MV-4-11 (cell line): ENCODE results near the gene CMSS1.
"Not testable (repeated sequence)": the region's sequence is repeated elsewhere in the genome, so short reads cannot be mapped to it uniquely, and the experiment has no call there.

Source experiments
- DNase-seq: peaks from one replicate; lab custom pipeline; 2025; lab: John Stamatoyannopoulos, UW

CMSS1 gene

DNA sequence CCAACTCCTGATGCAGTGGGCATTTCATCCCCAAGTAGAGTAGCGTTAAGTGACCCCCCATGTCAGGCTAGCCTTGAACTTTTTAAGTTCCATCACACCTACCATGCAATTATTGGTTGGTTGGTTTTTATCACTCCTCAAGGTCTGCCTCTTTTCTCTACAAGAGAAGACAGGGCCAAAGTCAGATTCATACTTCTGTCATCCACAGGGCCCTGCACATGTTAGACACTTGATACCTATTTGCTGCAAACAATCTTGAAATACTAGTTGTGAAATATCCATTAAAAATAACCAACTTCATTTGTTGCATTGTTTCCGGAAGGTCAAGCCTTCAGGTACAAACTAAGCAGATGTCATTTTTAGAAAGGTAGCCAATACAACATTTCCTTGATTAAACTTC, 1.2 kb downstream of the CMSS1 start:
- DNase-seq: no peak

DNA sequence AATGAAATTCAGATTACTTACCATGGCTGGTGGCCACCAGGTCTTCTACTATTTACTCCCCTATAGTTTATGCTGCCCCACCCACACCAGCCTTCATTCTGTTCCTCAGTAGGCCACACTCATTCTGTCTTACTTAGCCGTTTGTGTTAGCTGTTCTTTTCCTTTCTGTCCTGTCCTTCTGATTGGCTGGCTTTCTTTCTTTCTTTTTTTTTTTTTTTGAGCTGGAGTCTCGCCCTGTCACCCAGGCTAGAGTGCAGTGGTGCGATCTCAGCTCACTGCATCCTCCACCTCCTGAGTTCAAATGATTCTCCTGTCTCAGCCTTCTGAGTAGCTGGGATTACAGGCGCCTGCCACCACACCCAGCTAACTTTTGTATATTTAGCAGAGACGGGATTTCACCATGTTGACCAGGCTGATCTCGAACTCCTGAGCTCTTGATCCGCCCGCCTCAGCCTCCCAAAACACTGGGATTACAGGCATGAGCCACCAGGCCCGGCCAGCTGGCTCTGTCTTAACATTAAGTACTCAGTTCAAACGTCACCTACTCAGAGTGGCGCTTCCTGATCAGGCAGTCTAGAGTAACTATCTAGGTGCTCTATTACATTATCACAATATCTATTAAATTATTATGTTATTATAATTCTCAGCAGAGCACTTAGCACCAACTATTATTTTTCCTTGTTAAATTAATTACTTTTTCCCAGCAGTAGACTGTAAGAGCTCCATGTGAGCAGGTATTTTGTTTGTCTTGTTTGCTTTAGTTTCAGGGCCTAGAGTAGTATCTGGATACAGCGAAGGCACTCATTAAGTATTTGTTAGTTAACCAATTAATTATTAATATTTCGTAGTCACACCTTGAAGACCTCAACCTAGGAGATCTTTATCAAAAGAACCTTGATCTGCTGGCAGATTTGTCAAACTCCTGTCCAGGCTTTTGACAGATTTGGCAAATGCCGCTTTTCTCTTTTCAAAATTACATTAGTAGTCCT, 6.4 kb downstream of the CMSS1 start:
- no peak for DNase-seq

DNA sequence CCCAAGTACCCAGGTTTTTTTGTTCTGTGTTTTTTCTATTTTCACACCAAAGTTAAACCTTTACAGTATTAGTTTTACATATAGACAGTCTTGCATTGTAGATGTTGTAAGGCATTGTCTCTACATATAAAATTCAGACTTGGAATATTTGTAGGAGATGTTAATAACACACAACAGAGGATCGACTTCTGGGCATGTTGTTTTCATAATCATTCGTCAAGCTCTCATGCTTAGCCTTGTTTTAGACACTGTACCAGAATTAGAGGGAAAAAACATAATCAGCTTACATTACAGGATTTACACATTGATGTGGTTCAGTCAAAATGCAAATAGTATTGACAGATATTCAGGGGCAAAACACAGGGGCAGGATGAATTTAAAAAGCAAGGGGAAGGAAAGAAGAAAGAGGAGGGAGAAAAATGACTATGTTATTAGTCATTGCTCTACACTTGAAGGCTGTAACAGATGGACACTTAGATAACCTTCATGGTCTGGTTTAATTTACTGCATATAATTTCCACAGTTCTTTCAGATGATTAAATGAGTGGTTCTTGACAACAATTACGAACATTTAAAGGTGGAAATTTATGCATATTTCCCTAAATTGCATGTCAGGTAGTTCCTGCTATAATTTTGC, 7.5 kb downstream of the CMSS1 start:
- no peak for DNase-seq

DNA sequence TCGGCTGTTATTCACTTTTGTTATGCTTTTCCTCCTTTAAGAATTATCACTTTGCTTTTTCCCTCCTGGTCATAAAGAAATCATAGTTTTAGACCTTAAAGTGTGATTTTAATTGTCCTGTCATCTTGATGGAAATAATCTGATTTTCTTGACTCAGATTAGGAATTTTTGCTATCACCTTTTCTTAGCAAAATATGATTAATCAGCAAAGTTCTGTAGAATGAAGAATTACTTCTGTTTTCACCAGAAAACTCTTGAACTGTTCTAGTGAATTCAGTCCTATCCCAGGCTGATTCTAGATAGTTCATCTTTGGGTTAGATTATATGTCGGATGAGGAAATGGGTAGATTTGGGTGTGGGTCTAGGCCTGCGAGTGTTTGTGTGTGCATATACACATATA, 12.2 kb downstream of the CMSS1 start:
- no peak for DNase-seq

DNA sequence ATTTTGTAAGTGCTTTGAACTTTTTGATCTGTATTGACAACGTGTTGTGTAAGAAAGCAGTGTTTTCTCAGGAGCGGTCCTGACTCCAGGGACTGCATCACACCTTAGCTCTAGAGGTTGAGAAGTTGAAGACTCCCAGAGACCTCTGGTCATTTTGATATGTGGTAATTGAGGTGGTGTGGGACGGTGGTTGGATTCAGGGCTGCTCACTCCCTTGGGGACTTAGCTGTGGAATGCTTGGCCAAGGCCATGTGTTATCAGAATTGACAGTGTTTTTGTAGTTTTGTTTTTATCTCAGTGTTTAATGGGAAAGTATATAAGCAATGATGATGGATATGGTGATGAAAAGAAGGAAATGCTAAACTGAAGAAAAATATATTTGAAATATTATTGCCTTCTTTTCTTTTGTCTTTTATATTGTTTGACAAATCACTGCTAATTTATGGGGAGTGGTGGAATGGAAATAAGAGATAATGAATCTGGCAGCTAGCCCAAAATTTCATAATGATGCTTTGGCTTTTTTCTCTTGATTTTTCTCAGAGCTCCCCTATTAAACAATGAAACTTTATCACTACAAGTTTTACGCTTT, 16.0 kb downstream of the CMSS1 start:
- no peak for DNase-seq

DNA sequence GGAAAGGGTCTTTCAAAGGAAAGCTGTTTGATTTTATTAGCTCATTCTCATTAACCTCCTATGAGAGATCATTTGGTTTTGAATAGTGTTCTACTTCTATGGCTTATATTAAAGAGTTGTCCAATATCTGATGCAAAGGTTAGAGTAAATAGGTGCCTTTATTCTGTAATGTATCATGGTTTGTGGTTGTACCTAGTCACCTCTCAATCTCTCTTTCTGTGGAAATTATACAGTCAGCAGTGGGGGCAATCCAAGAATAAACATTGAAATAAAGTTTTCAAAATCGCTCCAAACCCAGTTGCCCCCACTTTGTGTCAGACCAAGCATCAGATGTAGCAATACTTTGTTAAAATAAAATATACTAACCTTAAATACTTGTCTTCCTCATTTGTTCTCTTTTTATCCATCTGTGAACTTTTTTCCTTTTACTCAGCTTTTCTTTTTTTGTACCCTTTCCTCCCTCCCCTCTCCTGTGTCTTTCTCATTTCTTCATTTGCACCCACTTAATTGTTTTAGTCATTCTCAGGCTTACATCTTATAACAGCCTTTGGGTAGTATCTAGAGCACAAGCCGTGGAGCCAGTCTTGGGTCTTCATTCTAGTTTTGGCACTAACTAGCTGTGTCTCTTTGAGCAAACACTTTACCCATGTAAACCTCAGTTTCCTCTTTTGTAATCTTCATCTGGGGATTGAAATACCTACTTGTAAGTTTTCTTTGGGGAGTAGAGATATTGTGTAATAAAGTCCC, 16.7 kb downstream of the CMSS1 start:
- no peak for DNase-seq

DNA sequence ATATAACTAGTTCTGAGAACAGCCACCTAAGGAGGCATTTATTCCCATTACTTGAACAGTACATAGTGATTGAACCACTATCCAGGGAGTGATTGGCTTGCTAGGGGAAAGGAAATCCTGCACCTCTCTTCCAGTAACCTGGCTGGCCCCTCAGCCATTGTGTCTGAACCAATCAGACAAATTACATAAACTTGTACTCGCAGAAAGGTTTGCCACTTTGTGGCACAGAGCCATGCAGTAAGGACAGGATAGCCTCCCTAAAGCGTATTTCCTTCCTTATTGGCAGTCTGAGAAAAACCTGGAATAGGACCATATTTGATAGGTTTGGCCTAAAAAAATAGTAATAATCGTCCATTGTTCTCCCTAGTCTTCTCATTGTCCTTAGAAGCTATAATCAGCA, 19.0 kb downstream of the CMSS1 start:
- DNase-seq: no peak

DNA sequence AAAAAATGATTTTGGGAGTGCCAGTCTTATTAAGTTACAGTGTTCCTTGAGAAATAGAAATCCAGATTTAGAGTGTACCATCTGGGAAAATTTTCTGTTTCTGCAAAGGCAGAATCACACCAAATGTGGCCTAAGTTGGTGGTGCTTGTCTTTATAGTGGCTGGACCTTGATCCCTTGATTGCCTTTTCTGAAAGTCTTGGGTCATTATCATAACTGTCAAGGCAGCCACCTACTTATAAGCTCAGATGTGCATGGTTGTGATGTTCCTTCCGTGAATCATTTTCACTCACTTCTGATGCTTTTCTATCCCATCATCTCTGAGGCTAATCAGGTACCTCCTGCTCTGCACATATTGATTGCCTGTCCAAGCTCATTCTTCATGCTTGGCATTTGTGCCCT, 20.1 kb downstream of the CMSS1 start:
- no peak for DNase-seq

DNA sequence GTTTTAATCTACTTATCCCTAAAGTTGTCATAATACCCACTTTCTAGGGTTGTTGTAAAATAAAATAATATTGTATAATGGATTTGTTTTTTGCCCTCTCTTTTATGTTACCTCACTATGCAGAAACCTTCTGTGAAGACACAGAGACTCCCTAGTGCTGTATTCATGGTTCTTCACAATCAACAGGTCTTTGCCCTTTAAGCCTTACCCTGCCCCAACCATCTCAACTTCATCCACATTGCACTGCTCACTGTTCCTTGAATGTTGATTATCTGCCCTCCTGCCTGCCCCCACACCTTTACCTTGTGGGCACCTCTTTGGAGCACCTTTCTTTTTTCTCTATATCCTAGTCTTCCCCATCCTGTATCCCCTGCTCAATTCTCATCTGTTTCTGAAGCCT, 21.1 kb downstream of the CMSS1 start:
- no peak for DNase-seq

DNA sequence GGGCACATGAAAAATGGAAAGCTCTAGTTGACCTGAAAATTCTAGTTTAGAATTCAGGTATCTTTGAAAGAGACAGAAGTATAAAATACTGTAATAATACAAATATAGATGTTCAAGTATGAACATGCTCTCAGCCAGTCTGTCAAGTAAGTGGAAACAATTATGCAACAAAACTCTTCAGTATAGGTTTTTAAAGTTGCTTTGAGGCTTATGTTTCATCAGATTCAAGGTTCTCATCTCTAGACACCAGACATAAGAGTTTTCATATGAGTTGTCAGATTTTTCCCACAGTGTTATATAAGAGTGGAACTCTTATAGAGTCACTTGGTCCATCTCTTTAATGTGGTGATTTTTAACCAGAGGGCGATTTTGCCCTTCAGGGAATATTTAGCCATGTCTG, 22.0 kb downstream of the CMSS1 start:
- DNase-seq: no peak

DNA sequence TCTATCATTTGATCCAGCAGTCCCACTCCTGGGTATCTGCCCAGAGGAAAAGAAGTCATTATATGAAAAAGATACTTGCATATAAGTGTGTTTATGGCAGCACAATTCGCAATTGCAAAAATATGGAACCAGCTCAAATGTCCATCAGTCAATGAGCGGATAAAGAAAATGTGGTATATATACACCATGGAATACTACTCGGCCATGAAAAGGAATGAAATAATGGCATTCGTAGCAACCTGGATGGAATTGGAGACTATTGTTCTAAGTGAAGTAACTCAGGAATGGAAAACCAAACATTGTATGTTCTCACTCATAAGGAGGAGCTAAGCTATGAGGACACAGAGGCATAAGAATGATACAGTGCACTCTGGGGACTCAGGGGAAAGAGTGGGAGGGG, 24.3 kb downstream of the CMSS1 start:
- DNase-seq: not testable (repeated sequence)

DNA sequence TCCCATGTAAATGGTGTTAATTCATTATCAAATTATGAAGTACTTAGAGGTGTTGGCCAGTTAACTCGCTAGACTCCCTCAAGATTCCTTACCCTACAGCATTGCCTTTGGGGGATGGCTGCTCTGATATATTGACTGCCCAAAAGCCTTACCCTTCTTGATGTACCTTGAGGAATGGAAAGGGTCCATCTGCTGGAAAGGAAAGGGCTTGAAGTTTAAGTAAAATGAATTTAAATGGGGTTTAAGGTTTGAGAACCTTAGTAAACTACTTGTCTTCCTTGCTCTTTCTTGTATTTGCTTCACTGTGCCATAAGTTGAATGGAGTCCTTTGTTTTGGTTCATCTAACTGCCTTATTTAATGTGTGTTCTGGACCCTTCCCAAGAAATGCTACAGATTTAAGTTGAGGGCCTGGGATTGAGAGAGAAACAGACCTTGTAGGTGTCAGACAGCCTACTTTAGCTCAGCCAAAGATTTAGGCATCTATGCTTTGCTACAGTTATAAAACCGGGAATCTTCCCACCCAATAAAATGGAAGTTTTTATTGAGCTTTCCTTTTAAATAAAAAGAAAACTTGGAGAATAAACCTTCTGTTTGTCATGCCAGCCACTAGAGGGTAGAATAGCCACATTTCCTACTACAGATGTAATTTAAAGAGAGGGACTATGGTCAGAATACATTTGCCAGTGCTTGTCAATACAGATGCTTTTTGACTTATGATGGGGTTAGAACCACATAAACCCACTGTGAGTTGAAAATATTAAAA, 25.3 kb downstream of the CMSS1 start:
- peak; percentile 30 for DNase-seq

DNA sequence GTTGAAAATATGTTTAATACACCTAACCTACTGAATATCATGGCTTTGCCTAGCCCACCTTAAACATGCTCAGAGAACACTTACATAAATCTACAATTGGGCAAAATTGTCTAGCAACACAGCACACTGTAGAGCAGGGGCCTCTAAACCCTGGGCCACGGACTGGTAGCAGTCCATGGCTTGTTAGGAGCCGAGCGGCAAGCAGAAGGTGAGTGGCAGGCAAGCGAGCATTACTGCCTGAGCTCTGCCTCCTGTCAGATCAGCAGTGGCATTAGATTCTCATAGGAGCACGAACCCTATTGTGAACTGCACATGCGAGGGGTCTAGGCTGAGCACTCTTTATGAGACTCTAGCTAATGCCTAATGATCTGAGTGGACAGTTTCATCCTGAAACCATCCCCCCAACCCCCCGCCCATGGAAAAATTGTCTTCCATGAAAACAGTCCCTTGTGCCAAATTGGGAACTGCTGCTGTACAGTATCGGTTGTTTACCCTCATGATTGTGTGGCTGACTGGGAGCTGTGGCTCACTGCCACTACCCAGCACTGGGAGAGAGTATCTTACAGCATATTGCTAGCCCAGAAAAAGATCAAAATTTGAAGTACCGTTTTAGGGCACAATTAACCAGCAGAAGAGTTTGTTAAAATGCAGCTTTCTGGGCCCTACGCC, 26.1 kb downstream of the CMSS1 start:
- no peak for DNase-seq

DNA sequence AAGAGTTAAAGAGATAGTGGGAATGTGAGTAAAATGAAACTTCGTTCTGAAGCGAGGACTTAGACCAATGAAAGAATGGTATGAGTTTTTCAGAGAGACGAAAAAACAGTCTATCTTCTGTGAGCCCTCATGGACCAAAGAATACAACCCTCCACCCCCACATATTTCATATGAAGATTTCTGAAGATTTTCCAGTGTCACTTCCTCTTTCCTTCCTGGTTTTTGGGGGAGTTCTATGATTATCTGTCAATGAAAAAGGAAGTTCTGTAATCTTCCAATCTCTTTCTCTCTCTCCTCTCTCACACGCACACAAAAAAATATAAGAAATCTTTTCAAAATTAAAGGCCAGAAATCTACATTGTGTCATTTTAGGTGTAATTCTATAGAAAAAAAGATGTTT, 27.7 kb downstream of the CMSS1 start:
- DNase-seq: peak; percentile 84

DNA sequence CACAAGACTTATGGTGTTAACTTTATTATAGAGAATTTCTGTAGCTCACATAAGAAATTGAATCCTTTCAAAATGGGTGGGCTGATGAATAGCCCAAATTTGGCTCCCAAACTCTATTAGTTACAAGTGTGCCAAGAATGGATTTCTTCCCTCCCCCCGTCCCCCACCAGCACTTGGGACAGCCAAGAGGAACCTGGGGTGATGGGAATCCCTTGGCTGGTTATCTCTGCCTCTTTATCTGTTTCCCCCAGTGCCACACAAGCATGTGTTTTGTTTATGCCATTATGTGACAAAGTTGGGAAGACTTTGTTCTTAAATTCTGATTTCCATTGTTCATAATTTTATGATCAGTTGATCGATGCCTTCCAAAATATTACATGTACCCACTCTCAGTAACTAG, 28.3 kb downstream of the CMSS1 start:
- no peak for DNase-seq

DNA sequence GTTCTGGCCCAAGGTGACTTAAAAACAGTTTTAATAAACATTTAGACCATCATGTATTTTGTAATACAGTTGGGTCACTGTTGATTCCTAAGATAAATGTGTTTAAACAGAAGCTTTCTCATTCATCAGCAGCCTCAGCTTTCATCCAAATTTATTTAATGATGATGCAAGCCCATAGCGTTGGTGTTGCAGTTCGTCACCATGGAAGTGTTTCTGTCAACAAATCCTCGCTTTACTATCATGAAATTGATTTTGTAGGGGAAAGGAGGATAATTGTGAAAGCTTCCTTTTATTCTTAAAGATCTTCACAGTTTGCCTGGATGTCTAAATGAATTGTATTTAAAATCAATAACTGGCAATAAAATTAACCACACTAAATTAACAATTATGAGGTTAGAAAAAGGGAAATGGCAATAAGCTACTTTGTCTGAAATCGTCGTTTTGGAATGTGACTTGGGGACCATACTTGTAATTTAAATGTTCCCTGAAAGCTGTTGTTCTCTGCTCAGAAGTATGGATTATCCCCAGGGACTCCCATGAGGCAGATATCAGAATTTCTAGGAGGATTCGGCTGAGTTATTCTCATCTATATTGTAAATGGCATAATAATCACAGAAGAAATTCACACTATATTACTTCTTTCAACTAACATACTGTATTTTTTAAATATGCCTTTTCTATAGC, 29.0 kb downstream of the CMSS1 start:
- peak; percentile 18 for DNase-seq

DNA sequence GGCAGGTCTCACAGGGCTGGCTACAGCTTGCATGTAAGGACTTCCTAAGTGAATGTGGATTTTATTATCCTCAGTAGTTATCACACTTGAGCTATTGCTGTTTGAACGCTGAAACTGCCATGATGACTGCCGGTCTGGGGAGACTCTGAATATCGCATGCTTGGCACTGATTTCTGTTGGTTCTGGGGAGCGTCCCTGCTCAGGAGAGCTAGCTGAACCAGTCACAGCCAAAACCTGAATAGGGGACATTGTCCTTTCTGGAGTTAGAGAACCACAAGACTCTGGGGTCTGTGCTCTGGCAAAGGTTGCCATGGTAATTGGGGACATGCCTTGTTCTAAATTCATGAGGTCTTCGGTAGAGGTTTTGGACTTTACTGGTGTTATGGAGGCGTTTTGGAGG, 30.8 kb downstream of the CMSS1 start:
- DNase-seq: no peak

DNA sequence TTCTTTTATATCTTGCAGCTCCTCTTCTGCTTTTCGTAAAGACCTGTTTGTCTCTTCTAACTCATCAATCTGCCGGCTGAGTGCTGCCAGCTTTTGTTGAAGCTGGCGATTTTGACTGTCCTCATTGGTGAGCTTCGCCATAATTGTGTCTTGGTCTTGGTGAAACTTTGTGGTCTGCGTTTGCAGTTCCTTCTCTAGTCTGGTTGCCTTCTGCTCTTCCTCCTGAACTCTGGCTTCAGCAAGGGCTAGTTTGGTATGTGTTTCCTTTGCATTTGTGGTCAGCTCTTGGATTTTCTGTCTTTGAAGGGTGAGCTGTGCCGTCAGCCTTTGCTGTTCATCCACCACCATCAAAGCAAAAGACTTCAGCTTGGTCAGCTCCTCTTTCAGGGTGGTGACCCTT, 32.9 kb downstream of the CMSS1 start:
- peak; percentile 93 for DNase-seq

DNA sequence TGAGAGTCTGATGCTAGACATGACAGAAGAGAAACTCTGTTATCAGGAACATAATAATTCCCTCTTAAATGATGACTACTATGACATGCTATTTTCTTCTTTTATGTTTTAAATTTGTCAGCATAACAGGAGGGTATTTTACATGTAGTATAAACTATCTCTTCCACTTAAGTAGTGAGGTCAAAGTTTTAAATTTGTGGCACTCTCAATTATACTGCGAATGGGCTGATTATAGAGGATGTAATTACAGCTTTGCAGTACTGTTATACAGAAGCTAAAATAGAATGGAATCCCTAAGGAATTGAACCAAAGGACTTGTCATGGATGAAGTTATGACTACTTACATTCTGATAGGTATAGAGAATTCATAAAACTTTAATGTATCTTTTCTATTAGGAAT, 34.3 kb downstream of the CMSS1 start:
- DNase-seq: no peak

DNA sequence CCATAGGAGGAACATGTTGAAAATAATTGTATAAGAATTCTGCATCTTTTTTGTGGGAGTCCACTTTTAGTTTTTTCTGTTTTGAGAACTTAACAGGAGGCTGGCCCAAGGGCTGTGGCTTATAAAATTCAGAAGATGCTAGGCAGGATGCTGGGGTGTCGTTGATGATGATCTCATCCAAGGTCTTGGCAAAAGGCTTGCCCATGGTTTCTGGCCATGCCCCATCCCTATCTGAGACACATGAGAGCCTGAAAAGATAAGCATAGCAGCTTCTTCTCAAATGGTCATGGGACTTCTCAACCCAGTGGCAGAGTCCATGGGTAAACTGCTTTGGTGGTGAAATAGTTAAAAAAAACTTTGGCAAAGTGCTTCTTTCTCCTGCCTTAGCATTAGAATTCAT, 35.2 kb downstream of the CMSS1 start:
- no peak for DNase-seq
